ENCODE results near the gene ELMO1.

Gene ELMO1

GRCh38 chr7:37414352-37414983, 34.2 kb downstream of the ELMO1 start:
- Mint-ChIP-seq H3K36me3 (ENCODE audit: low read depth) (peaks cover 18% of the 10 kb centered on the region), H3K27me3 (no peaks in the 10 kb centered on the region), H3K4me3 (no peak overlapping the region), H3K9me3 (peaks cover 8% of the 10 kb centered on the region), H3K27ac (no peak overlapping the region), H3K4me1 (ENCODE audit: low read depth) (peaks cover 64% of the 10 kb centered on the region)

- Mint-ChIP-seq H3K4me3 (peak overlapping the region; percentile 20), H3K27ac (peak overlapping the region; percentile 90), H3K4me1 (ENCODE audit: low read depth) (peaks cover 73% of the 10 kb centered on the region)
Observed at GRCh38 chr7:37411444-37412034, 37.1 kb downstream of the ELMO1 start.

GRCh38 chr7:37410305-37411229, 38.1 kb downstream of the ELMO1 start:
- Mint-ChIP-seq H3K4me3 (peak overlapping the region; percentile 20), H3K4me1 (ENCODE audit: low read depth) (peaks cover 80% of the 10 kb centered on the region), H3K27ac (peak overlapping the region; percentile 90), H3K27me3 (no peaks in the 10 kb centered on the region), H3K36me3 (ENCODE audit: low read depth) (peaks cover 16% of the 10 kb centered on the region), H3K9me3 (peaks cover 4% of the 10 kb centered on the region)

More at GRCh38 chr7:37411444-37412034, 37.1 kb downstream of the ELMO1 start:
- H3K9me3 Mint-ChIP-seq = peaks cover 4% of the 10 kb centered on the region
- H3K36me3 Mint-ChIP-seq (ENCODE audit: low read depth) = peaks cover 18% of the 10 kb centered on the region
- no peaks in the 10 kb centered on the region for H3K27me3 Mint-ChIP-seq

- H3K36me3 Mint-ChIP-seq (ENCODE audit: low read depth) = peaks cover 14% of the 10 kb centered on the region
- H3K4me1 Mint-ChIP-seq (ENCODE audit: low read depth) = peaks cover 85% of the 10 kb centered on the region
- H3K9me3 Mint-ChIP-seq = peaks cover 4% of the 10 kb centered on the region
- peak overlapping the region; percentile 83 for H3K4me3 Mint-ChIP-seq
- H3K27ac Mint-ChIP-seq = peak overlapping the region; percentile 90
- no peaks in the 10 kb centered on the region for H3K27me3 Mint-ChIP-seq
Observed at GRCh38 chr7:37409461-37409860, 39.2 kb downstream of the ELMO1 start.

GRCh38 chr7:37408291-37409228, 40.1 kb downstream of the ELMO1 start:
- peaks cover 9% of the 10 kb centered on the region for H3K36me3 Mint-ChIP-seq (ENCODE audit: low read depth)
- H3K4me1 Mint-ChIP-seq (ENCODE audit: low read depth) = peaks cover 84% of the 10 kb centered on the region
- H3K4me3 Mint-ChIP-seq = peak overlapping the region; percentile 83
- peaks cover 4% of the 10 kb centered on the region for H3K9me3 Mint-ChIP-seq
- H3K27ac Mint-ChIP-seq = peak overlapping the region; percentile 90
- no peaks in the 10 kb centered on the region for H3K27me3 Mint-ChIP-seq

- H3K9me3 Mint-ChIP-seq = peaks cover 19% of the 10 kb centered on the region
- peak overlapping the region; percentile 38 for H3K27ac Mint-ChIP-seq
- no peaks in the 10 kb centered on the region for H3K27me3 Mint-ChIP-seq
- peaks cover 26% of the 10 kb centered on the region for H3K36me3 Mint-ChIP-seq (ENCODE audit: low read depth)
- H3K4me3 Mint-ChIP-seq = no peak overlapping the region
- H3K4me1 Mint-ChIP-seq (ENCODE audit: low read depth) = peaks cover 55% of the 10 kb centered on the region
Observed at GRCh38 chr7:37405603-37406122, 43.0 kb downstream of the ELMO1 start.

GRCh38 chr7:37405128-37405527, 43.5 kb downstream of the ELMO1 start:
- H3K36me3 Mint-ChIP-seq (ENCODE audit: low read depth) = peaks cover 30% of the 10 kb centered on the region
- H3K4me1 Mint-ChIP-seq (ENCODE audit: low read depth) = peaks cover 54% of the 10 kb centered on the region
- H3K27me3 Mint-ChIP-seq = no peaks in the 10 kb centered on the region
- H3K27ac Mint-ChIP-seq = no peak overlapping the region
- H3K4me3 Mint-ChIP-seq = no peak overlapping the region
- peaks cover 22% of the 10 kb centered on the region for H3K9me3 Mint-ChIP-seq

GRCh38 chr7:37399876-37400421, 48.7 kb downstream of the ELMO1 start:
- peaks cover 31% of the 10 kb centered on the region for H3K4me1 Mint-ChIP-seq (ENCODE audit: low read depth)
- H3K4me3 Mint-ChIP-seq = no peak overlapping the region
- H3K27ac Mint-ChIP-seq = no peak overlapping the region
- peaks cover 27% of the 10 kb centered on the region for H3K36me3 Mint-ChIP-seq (ENCODE audit: low read depth)
- no peaks in the 10 kb centered on the region for H3K27me3 Mint-ChIP-seq
- H3K9me3 Mint-ChIP-seq = peaks cover 22% of the 10 kb centered on the region

GRCh38 chr7:37398403-37398802, 50.3 kb downstream of the ELMO1 start:
- Mint-ChIP-seq H3K27me3 (no peaks in the 10 kb centered on the region), H3K4me3 (no peak overlapping the region), H3K36me3 (ENCODE audit: low read depth) (peaks cover 27% of the 10 kb centered on the region), H3K9me3 (peaks cover 22% of the 10 kb centered on the region), H3K27ac (no peak overlapping the region), H3K4me1 (ENCODE audit: low read depth) (peaks cover 46% of the 10 kb centered on the region)

- H3K4me3 Mint-ChIP-seq = no peak overlapping the region
- peaks cover 64% of the 10 kb centered on the region for H3K4me1 Mint-ChIP-seq (ENCODE audit: low read depth)
- peaks cover 4% of the 10 kb centered on the region for H3K9me3 Mint-ChIP-seq
- H3K36me3 Mint-ChIP-seq (ENCODE audit: low read depth) = peaks cover 5% of the 10 kb centered on the region
- peak overlapping the region; percentile 23 for H3K27ac Mint-ChIP-seq
- H3K27me3 Mint-ChIP-seq = no peaks in the 10 kb centered on the region
Observed at GRCh38 chr7:37395618-37396259, 52.9 kb downstream of the ELMO1 start.

- Mint-ChIP-seq H3K36me3 (ENCODE audit: low read depth) (no peaks in the 10 kb centered on the region), H3K27me3 (no peaks in the 10 kb centered on the region), H3K4me3 (no peak overlapping the region), H3K4me1 (ENCODE audit: low read depth) (peaks cover 66% of the 10 kb centered on the region), H3K27ac (no peak overlapping the region), H3K9me3 (no peaks in the 10 kb centered on the region)
Observed at GRCh38 chr7:37394158-37394557, 54.5 kb downstream of the ELMO1 start.

GRCh38 chr7:37393476-37393875, 55.2 kb downstream of the ELMO1 start:
- H3K27me3 Mint-ChIP-seq = no peaks in the 10 kb centered on the region
- no peaks in the 10 kb centered on the region for H3K36me3 Mint-ChIP-seq (ENCODE audit: low read depth)
- H3K9me3 Mint-ChIP-seq = no peaks in the 10 kb centered on the region
- no peak overlapping the region for H3K27ac Mint-ChIP-seq
- H3K4me1 Mint-ChIP-seq (ENCODE audit: low read depth) = peaks cover 71% of the 10 kb centered on the region
- no peak overlapping the region for H3K4me3 Mint-ChIP-seq

- no peak overlapping the region for H3K27ac Mint-ChIP-seq
Observed at GRCh38 chr7:37392673-37393017, 56.0 kb downstream of the ELMO1 start.

More at GRCh38 chr7:37392673-37393017, 56.0 kb downstream of the ELMO1 start:
- H3K4me3 Mint-ChIP-seq = no peak overlapping the region
- no peaks in the 10 kb centered on the region for H3K9me3 Mint-ChIP-seq
- H3K36me3 Mint-ChIP-seq (ENCODE audit: low read depth) = no peaks in the 10 kb centered on the region
- peaks cover 65% of the 10 kb centered on the region for H3K4me1 Mint-ChIP-seq (ENCODE audit: low read depth)
- no peaks in the 10 kb centered on the region for H3K27me3 Mint-ChIP-seq

Data from stimulated activated naive CD8-positive, alpha-beta T cell treated with anti-CD3 and anti-CD28 coated beads, Interleukin-15, Interleukin-2, amounts not matched to agents 100 ng/mL and 50 ng/mL, for 24 hours (primary cell).